Stimulated activated CD8-positive, alpha-beta memory T cell treated with anti-CD3 and anti-CD28 coated beads, Interleukin-7, amount 100 ng/mL, for 4 hours (primary cell): ENCODE measurements around the gene ENAH.

Source experiments
- DNase-seq, 2 donors: peaks; one replicate each; pipeline ENCODE4 v3.0.0-alpha.2; 2020; ENCODE audit warnings: low read depth in 2 of 2

The ENAH gene

DNA sequence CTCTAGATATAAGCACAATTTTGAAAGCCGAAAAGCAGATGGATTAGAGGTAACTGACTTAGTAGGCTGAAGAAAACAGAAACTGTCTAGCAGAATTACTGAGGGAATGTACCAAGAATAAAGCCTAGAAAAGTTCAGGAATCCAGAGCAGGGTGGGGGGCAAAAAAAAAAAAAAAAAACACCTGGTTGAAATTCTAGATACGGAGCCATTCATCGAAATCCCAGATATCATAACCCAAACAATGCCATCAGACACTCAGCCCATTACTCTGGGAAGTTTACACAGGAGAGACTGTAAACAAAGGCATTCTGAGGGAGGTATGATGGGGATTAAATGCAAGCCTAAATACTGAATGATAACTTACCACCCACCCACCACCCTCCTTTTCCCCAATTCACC, 45.6 kb downstream of the ENAH start:
- DNase-seq = no peak

DNA sequence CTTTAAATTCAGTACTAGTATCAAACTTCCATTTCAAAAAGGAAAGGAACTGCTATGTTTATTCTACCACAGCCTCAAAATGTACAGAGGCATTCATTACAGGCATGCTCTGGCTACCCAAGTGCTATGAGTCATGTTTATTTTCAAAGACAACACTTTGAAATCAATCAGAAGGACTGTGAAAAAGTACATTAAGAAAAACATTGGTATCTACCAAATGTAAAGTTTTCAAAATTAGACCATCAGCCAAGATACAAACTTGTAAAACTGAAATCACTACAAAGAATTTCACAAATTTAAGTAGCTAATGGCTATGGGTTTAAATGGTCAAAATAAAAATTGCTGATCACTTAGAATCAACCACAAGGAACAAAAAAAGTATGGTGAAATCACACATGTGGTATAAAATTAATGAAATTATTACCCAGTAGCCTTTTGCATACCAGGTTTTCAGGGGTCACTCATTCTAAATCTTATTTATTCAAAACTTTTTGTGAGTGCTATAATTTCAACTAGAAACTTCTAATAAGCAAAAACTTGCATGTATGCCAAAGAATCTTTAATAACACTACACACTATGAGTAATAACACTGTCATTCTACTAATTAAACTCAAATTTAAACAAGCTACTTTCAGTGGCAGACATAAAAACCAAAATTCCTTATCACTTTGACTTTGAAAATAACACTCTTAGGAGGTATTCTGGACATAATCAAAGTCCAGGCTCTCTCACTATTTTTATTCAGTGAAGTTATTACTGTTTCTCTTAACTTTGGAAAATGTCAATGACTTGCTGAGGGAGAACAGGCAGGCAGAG, 49.2 kb downstream of the ENAH start:
- DNase-seq = no peak

GRCh38 chr1:225602590-225603206, 50.2 kb downstream of the ENAH start:
- DNase-seq = no peak

DNA sequence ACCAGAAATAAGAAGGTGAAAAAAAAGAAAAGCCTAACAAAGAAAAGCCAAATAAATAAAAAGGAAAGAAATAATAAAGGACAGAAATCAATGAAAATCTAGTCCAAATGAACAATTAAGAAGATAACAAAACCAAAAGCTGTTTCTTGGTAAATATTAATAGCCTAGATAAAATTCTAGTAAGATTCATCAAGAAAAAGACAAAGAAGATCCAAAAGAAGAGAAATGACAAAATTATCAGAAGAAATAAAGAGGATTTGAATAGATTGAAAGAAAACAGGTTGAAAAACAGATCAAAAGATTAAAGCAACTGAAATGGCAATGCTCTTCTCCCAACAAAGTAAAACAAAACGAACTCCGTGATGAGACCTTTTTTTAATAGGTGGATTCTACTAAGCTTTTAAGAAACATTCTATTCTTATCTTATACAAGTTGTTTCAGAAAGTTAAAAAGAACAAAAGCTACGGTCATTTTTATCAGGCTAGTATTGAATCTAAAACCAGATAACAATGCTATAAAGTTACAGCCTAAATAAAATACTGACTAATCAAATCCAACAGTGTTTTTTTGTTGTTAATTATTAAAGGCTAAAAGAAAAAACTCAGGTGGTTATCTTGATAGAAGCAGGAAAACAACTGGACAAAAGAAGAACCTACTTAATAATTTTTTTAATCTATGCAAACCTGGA, 50.9 kb downstream of the ENAH start:
- DNase-seq = no peak

DNA sequence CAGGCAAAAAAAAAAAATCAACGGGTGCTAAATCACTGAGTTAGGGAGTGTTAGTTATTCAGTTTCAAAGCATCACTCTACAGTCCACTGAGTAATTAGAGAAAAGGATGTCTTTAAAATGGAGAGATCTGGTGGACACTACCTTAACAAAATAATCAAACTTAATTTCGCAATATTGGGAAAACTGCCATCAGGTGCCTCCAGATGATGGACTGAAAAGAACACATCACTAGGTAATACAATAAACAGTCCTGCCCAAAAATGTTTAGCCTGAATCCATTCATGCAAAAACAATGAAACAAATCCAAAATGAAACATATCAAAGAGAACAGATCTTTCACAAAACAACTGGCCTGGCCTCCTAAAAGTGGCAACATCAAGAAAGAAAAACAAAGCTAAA, 54.1 kb downstream of the ENAH start:
- no peak for DNase-seq

DNA sequence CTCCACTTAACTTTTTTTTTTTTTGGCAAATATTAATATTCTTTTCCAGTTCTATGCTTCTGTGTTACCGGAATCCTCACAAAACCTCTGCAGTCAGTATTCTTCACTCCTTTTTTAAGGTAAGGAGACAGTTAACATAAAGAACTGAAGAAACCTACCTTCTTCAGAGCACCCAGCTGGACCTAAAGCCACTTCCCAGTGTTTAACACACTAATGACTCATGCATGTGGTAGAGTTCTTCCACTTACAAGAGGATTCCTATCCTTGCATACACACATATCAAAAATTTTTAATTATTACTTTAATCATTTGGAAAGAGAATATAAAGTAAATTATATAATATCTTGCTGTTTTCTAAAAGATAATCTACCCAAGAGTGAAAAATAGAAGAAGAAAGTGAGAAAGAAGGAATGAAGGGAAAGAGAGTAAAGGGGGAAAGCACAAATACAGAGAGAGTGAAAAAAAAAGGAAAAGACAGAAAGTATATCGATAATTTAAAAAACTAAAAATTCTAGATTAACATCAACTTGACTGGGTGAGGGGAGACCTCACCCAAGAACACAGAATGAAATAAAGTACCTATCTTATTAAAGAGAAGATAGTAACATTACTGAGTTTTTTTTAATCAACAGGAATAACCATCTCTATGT, 54.9 kb downstream of the ENAH start:
- DNase-seq = no peak

DNA sequence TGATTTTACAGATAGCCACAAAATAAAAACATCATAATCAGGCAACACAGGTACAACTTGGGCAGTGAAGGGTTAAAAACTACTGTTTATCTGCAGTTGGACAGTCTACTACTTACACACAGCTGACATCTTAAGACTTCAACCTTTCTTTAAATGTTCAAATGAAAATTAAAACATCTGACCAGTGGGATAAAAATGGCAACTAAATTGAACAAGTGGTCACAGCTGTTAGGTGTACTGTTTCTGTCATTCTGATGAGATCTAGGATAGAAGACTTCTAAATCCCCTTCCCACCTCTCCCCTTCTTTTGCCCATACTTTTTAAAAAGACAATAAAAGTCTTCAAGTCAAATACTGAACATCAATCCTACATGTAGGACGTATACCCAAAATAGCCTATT, 56.2 kb downstream of the ENAH start:
- DNase-seq = no peak

DNA sequence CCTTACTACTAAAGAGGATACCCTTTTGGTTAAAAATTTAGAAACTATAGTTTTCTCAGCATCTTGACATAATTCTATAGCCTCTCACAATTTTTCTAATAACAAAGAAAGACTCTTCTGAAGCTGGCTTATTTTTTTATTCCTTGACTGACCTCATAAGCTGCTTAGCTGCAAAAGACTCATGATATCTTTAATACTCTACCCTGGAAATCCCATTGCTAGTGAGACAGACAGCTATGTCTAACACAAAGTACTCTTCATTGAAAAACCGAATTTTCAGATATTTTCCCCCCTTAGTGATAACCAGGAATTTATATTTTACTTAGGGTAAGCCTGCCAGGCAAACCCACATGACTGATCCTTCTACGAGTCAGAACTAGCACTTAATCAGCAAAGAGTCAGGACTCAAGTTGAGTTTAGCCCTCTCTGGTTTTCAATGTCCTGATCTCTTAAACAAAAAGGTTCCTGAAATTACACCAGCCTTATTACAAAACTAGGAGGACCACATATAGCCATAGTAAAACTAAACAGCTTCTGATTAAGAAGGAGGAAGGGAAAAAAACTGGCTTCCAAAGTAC, 56.9 kb downstream of the ENAH start:
- DNase-seq = no peak

DNA sequence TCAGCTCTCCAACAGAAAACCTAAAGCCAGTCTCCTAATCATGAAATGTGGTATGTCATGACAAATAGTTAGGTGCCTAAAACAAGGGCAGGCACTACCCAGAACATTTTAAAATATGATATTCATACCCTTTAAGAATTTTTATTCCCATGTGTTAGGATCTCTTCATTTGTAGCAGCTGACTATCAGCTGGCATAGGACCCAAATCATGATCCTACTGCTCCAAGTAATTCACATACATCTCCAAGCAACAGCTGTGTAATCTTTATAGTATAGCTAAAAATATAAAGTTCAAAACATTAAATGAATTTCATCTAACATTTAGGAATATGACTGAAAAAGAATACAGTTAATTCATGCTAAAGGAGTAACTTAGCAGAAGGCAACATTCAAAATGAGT, 57.5 kb downstream of the ENAH start:
- DNase-seq = no peak

- no peak for DNase-seq
Observed at GRCh38 chr1:225593414-225593813, 59.5 kb downstream of the ENAH start.

DNA sequence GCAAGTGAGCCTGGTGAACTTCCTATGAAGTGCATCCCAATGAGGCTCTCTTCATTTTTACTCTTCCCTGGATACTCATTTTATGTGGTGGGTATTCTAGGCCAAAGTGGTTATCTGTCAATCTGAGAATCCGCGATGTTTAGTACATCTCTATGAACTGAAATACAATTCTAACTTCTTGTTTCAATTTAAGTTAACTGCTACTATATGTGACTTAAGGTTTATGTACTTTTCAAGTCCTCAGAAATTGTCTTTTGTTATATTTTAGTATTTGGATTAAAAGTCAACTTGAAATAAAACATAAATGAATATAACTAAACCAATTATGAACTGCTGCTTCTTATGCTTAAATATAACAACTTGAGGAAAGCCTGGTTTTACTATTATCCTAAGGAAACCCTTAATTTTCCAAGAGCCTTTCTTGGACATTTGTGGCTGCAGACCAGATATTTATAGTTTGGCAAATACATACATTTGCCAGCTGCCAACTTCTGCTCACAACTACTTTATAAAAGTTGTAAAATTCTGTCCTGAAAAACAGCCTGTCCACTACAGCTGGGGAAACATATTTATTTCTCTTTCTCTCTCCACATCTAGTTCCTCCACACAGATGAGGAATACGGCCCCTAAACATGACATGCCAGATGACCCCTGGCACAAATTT, 60.4 kb downstream of the ENAH start:
- no peak for DNase-seq

- DNase-seq = no peak
Observed at GRCh38 chr1:225587310-225587709, 65.6 kb downstream of the ENAH start.

DNA sequence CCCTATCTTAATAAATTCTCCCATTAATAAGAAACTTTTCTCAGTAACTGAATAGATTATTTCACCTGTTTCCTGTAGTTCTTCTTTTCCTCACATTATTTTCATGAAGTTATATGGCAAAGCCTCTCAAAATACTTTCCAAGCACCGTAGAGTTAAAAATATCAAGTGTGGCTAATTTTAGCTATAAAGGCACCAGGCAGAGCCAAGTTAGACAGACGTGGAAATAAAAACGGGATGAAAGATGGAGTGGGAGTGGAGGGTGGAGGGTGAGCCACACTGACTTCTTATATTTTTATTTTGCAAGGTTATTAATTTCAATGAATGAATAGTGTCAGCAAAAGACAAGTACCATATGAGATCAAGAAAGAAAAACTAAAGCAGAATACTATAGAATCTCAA, 71.7 kb downstream of the ENAH start:
- DNase-seq = no peak

DNA sequence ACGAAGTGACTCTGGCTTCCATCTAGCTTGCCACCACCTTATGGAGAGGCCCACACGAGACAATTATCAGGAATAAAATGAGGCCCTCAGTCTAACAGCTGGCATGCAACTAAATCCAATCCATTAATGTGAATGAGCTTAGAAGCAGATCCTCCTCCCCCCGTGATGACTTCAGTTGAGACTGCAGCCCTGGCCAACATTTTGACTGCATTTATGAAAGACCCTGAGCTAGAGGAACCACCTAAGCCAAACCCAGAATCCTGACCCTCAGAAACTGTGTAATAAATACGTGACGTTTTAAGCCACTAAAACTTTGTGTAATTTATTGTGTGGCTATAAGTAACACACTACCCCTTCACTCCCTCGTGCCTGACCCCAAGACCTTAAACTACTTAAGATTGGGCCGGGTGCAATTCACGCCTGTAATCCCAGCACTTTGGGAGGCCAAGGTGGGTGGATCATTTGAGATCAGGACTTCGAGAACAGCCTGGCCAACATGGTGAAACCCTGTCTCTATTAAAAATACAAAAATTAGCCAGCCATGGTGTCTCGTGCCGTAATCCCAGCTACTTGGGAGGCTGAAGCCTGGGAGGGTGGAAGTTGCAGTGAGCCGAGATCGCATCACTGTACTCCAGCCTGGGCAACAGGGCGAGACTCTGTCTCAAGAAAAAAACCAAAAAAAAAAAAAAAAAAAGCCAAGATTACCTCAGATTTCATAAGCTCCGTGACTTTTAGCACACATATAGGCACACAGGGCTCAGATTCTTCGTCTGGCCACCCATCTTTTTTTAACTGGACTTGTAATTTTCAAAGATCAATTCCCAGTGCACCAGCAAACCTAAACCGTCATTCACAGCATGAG, 72.5 kb downstream of the ENAH start:
- DNase-seq = no peak

DNA sequence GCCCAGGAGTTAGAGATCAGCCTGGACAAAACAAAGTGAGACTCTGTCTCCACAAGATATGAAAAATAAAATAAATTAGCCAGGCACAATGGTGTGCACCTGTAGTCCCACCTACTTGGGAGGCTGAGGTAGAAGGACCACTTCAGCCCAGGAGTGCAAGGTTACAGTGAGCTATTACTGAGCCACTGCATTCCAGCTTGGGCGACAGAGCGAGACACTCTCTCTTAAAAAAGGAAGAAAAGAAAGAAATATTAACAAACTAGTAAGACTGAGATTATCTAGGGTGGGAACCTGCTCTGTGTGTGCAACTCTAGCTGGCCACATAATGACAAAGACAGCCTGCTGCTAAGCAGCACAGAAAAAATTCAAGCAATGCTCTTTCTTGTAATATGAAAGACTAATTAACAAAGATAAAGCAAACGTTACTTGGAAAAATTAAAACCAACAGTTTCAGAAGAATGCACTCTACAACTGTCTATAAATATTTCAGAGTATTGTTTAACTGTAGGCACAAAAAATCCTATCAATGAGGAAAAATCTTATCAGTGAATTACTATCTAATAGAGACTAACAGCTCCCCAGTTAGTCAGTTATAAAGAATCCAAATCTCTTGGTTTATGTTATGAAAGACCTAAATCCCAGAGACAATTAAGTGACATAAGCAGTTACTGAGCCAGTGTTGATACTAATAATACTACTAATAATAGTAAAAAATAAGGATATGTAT, 74.5 kb downstream of the ENAH start:
- no peak for DNase-seq

DNA sequence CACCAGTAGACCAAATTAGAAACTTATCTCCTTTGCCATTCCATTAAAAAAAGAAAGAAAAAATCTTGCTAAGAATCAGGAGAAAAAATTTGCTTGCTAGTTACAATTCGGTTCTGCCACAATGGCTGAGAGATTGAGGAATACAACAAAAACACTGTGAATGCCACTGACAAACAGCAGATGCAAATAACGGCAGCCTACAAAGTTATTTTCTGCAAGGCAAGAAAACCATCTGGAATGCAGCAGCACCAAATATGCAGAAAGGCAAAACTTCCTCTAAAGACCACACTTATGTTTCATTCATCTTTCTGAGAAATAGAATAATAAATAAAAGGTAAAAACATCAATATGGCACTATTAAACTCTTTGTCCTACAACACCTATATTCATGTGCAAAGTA, 75.7 kb downstream of the ENAH start:
- no peak for DNase-seq

- no peak for DNase-seq
Observed at GRCh38 chr1:225573216-225573615, 79.7 kb downstream of the ENAH start.

DNA sequence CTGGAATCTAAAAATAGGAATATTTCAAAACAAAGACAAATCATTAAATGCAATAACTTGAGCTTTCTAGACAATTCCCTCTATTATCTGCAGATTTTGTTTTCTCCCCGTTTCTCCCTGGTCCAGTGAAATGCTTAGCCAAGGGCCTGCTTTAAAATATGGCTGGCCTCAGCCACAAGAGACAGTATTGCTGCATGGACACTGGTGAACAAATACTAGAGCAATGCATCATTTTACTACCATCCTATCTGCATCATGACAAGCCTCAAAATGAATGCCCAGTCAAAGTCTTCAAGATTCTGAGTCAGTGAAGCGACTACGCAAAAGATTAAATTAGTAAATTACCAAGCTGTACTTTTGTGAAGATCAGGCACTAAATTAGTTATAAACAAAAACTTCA, 80.5 kb downstream of the ENAH start:
- no peak for DNase-seq

GRCh38 chr1:225567789-225568188, 85.1 kb downstream of the ENAH start:
- no peak for DNase-seq

DNA sequence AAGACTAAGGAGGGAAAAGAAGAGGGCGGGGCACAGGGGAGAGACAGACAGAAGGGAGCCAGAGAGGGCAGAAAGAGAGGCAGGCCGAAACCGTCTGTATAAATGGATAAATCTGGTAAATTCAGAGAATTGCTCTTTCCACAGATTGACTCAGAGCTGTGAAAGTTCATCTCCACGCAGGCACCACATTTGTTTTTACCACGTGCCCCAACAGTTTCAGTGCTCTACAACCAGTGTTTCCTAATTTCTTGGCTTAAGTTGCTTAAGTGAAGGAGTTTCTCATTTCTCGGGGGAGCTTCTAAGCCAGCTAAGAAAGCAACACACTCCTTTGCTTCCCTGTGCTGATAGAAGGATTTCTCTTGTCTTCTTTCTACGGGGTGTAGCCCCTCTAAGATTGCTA, 87.1 kb downstream of the ENAH start:
- DNase-seq = no peak
